ENCODE data around the gene SPRYD7. TPM values are rescaled to one million over a fixed set of nuclear protein-coding genes. Genes with fewer than 3 reads are reported as not detected.

SPRYD7 gene
- total and polyA plus RNA-seq, 2 donors from 2014 or later, result 6.6 to 12.1 TPM

Other genes with a start within 250 kb of the SPRYD7 start
- 31.4 TPM for gene EBPL, start 244.9 kb downstream of the SPRYD7 start, total RNA-seq
- 36.8 TPM for gene EBPL, start 244.9 kb downstream of the SPRYD7 start, polyA plus RNA-seq (ENCODE audit: insufficient read depth, low read depth, low replicate concordance)
- 22.3 TPM for gene KPNA3, start 143.7 kb downstream of the SPRYD7 start, total RNA-seq
- 9.4 TPM for gene KPNA3, start 143.7 kb downstream of the SPRYD7 start, polyA plus RNA-seq (ENCODE audit: insufficient read depth, low read depth, low replicate concordance)
- gene TRIM13, start 60.7 kb upstream of the SPRYD7 start, total RNA-seq, result 29.9 TPM
- 28.2 TPM for gene TRIM13, start 60.7 kb upstream of the SPRYD7 start, polyA plus RNA-seq (ENCODE audit: insufficient read depth, low read depth, low replicate concordance)
- 0.69 TPM for gene KCNRG, start 79.1 kb upstream of the SPRYD7 start, total RNA-seq
- gene KCNRG, start 79.1 kb upstream of the SPRYD7 start, polyA plus RNA-seq (ENCODE audit: insufficient read depth, low read depth, low replicate concordance), result 0.34 TPM

All from kidney (tissue), 2 donors.